HUDEP-2 (cell line): ENCODE results near the gene MTNR1A.

Experiments used
- DNase-seq, 76 experiments: peaks; one replicate each; lab custom pipeline; 2025; ENCODE audit not compliant: unreplicated experiment in 76 of 76; lab: John Stamatoyannopoulos, UW

Gene MTNR1A

GRCh38 chr4:186499467-186499866 lies 55.9 kb downstream of the MTNR1A start:
- DNase-seq: no peak

GRCh38 chr4:186497043-186497442 lies 58.3 kb downstream of the MTNR1A start:
- no peak for DNase-seq

- DNase-seq: no peak
Measured at GRCh38 chr4:186494496-186494895, 60.9 kb downstream of the MTNR1A start.

GRCh38 chr4:186487726-186488125 lies 67.6 kb downstream of the MTNR1A start:
- no peak for DNase-seq

GRCh38 chr4:186486172-186486571 lies 69.2 kb downstream of the MTNR1A start:
- DNase-seq: no peak

- no peak for DNase-seq
Measured at GRCh38 chr4:186485561-186486062, 69.8 kb downstream of the MTNR1A start.

GRCh38 chr4:186485150-186485549 lies 70.2 kb downstream of the MTNR1A start:
- DNase-seq: no peak

- DNase-seq: no peak
Measured at GRCh38 chr4:186483656-186484055, 71.7 kb downstream of the MTNR1A start.
